SU-DHL-6 (cell line): ENCODE measurements around the gene VPS52.

ENCODE experiments used
- EZH2phosphoT487 ChIP-seq: fragments of 200-600 bp; sonication (generic), shearing (Covaris generic); conservative IDR thresholded peaks from 2 replicates; pipeline ENCODE4 v1.6.1; 2018; ENCODE audit warnings: mild to moderate bottlenecking, antibody characterized with exemption, low read length, moderate library complexity, mixed read lengths
- TF ChIP-seq, protein P1 (sequence below): fragments of 200-600 bp; sonication (generic); IDR thresholded peaks from one replicate; pipeline ENCODE4 v1.5.1; 2017; ENCODE audit warnings: antibody characterized with exemption, mild to moderate bottlenecking, low read length, moderate library complexity; ENCODE audit not compliant: insufficient read depth, poor library complexity, severe bottlenecking

DNA sequence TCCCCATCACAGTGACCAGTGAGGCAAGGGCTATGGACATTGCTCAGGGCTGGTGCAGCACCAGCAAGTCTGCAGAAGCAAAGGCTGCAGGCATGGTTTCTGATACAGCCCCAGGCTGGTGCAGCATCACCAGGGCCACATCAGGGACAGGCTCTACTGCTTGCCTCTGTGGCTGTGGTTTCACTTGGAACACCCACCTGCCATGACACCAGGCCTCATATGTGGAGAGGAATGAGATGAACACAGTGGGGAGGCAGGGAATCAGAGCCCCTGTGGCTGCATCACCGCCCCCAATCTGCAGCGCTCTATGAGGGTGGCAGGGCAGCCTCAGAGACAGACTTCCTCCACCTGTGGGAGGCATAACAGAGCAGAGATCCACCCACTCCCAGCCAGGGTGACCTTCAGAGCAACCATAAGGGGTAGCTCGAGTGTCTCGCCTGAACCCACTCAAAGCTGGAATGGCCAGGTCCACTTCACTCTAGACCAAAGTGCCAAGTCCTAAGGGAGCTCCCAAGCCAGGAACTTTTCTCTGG, 55.5 kb downstream of the VPS52 start:
- TF ChIP-seq, protein P1, sequence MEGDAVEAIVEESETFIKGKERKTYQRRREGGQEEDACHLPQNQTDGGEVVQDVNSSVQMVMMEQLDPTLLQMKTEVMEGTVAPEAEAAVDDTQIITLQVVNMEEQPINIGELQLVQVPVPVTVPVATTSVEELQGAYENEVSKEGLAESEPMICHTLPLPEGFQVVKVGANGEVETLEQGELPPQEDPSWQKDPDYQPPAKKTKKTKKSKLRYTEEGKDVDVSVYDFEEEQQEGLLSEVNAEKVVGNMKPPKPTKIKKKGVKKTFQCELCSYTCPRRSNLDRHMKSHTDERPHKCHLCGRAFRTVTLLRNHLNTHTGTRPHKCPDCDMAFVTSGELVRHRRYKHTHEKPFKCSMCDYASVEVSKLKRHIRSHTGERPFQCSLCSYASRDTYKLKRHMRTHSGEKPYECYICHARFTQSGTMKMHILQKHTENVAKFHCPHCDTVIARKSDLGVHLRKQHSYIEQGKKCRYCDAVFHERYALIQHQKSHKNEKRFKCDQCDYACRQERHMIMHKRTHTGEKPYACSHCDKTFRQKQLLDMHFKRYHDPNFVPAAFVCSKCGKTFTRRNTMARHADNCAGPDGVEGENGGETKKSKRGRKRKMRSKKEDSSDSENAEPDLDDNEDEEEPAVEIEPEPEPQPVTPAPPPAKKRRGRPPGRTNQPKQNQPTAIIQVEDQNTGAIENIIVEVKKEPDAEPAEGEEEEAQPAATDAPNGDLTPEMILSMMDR, result no peak
- TF ChIP-seq EZH2phosphoT487, result no peak
